Activated T-helper 2 cell treated with anti-CD3 and anti-CD28 coated beads, Interferon-gamma antibody, Interleukin-2, Interleukin-4, amounts not matched to agents 10 μg/mL and 5 μg/mL and 100 μg/mL, durations not matched to agents 14 hours and 24 hours and 36 hours (primary cell): ENCODE data around the gene PLXNA1. TPM values are rescaled to one million over a fixed set of nuclear protein-coding genes. Genes with fewer than 3 reads are reported as not detected.

Experiments
- DNase-seq: peaks from one replicate; pipeline ENCODE4 v3.0.0; 2021; ENCODE audit warnings: low spot score
- H3K27ac Mint-ChIP-seq: one replicate; pipeline ENCODE4 v1.8.0; 2021; ENCODE audit warnings: mixed read lengths
- H3K27me3 Mint-ChIP-seq: one replicate; pipeline ENCODE4 v1.8.0; 2021; ENCODE audit warnings: low read depth, mixed read lengths
- H3K36me3 Mint-ChIP-seq: one replicate; pipeline ENCODE4 v1.8.0; 2021; ENCODE audit warnings: low read depth, mixed read lengths
- H3K4me1 Mint-ChIP-seq: one replicate; pipeline ENCODE4 v1.8.0; 2021; ENCODE audit warnings: low read depth, mixed read lengths
- H3K4me3 Mint-ChIP-seq: one replicate; pipeline ENCODE4 v1.8.0; 2021; ENCODE audit warnings: low read depth, mild to moderate bottlenecking, moderate library complexity, mixed read lengths
- H3K9me3 Mint-ChIP-seq: one replicate; pipeline ENCODE4 v1.8.0; 2021; ENCODE audit warnings: mixed read lengths
- intact Hi-C: fragments of 100-400 bp; cut with micrococcal nuclease; formaldehyde crosslinking; loops from one replicate; pipeline ENCODE4 v1.15.1; 2023
- total RNA-seq: library from RNA; stranded (reverse); gene quantifications from 2 replicates; pipeline ENCODE4 v1.2.3, GENCODE V29; 2022

Gene PLXNA1
- total RNA-seq, 1 donor from 2014 or later: 18.9 TPM

DNA sequence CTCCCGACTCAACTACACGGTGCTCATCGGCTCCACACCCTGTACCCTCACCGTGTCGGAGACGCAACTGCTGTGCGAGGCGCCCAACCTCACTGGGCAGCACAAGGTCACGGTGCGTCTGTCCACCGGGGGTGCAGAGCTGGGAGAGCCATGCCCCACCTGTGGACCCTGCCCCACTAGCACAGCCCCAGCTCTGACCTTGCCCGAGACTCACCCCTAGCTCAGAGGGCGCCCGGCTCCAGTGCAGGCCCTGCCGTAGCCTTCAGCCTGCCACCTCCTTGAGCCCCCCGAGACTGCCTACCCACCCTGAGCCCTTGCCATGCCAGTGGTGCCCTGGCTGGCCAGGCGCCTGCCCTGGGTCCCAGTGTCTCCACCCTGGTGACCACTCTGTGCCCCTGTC, 34.9 kb downstream of the PLXNA1 start:
- H3K27me3 Mint-ChIP-seq: no peaks in the 10 kb centered on the region
- intact Hi-C loops: no loop called here
- H3K4me3 Mint-ChIP-seq: no peak overlapping the region
- H3K27ac Mint-ChIP-seq: no peak overlapping the region
- H3K4me1 Mint-ChIP-seq: peaks cover 2% of the 10 kb centered on the region
- H3K36me3 Mint-ChIP-seq: no peaks in the 10 kb centered on the region
- H3K9me3 Mint-ChIP-seq: no peaks in the 10 kb centered on the region
- no peak for DNase-seq

GRCh38 chr3:127018306-127018828, 35.5 kb downstream of the PLXNA1 start:
- Mint-ChIP-seq H3K4me3 (no peak overlapping the region), H3K27ac (no peak overlapping the region), H3K36me3 (no peaks in the 10 kb centered on the region), H3K9me3 (no peaks in the 10 kb centered on the region), H3K27me3 (no peaks in the 10 kb centered on the region), H3K4me1 (peaks cover 2% of the 10 kb centered on the region)
- intact Hi-C loops: no loop called here
- no peak for DNase-seq

DNA sequence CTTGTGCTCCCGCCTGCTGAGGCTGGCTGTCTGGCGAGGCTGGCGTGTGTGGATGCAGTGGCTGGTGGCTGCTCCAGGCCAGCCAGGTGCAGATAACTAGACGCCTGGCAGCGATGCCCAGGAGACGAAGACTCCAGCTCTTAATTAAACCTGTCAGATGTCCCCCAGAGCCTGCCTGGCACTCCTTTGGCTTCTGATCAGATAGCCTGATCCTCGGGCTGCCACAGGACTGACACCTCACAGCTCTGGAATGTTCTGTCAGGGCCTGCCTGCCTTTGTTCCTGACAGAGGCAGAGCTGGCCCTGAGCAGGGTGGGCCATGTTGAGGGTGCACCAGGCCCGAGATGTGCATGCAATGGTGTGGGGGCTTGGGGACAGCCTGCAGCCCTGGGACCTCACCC, 36.5 kb downstream of the PLXNA1 start:
- DNase-seq: no peak
- H3K36me3 Mint-ChIP-seq: no peaks in the 10 kb centered on the region
- H3K4me1 Mint-ChIP-seq: no peaks in the 10 kb centered on the region
- H3K4me3 Mint-ChIP-seq: no peak overlapping the region
- H3K27ac Mint-ChIP-seq: no peak overlapping the region
- intact Hi-C loops: no loop called here
- no peaks in the 10 kb centered on the region for H3K9me3 Mint-ChIP-seq
- no peaks in the 10 kb centered on the region for H3K27me3 Mint-ChIP-seq

DNA sequence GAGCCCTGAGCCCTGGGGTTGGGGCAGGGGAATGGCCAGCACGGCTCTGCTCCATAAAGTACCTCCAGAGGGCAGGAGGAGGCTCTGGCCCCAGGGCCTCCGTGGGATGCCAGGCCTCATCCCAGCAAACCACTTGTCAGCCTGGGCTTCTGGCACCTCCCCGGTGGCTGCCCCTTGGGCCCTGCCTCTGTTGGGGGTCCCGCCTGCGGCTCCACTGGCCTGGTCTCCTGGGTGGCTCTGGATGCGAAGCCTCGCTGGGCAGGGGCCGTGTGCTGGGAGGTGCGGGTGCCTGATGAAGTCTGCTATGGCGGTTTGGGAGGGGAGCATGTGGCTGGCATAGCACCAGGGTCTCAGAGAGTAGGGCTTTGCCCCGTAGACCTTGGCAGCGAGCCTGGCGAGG, 37.6 kb downstream of the PLXNA1 start:
- Mint-ChIP-seq H3K4me1 (no peaks in the 10 kb centered on the region), H3K36me3 (no peaks in the 10 kb centered on the region), H3K27me3 (no peaks in the 10 kb centered on the region), H3K4me3 (no peak overlapping the region), H3K9me3 (no peaks in the 10 kb centered on the region), H3K27ac (no peak overlapping the region)
- intact Hi-C loops: no loop called here
- no peak for DNase-seq

- Mint-ChIP-seq H3K27me3 (no peaks in the 10 kb centered on the region), H3K27ac (no peak overlapping the region), H3K4me1 (no peaks in the 10 kb centered on the region), H3K9me3 (no peaks in the 10 kb centered on the region), H3K36me3 (no peaks in the 10 kb centered on the region), H3K4me3 (no peak overlapping the region)
- DNase-seq: no peak
- intact Hi-C loops: no loop called here
Observed at GRCh38 chr3:127022849-127023248, 39.9 kb downstream of the PLXNA1 start.

- intact Hi-C loops: no loop called here
- no peaks in the 10 kb centered on the region for H3K4me1 Mint-ChIP-seq
- no peaks in the 10 kb centered on the region for H3K27me3 Mint-ChIP-seq
- no peak overlapping the region for H3K27ac Mint-ChIP-seq
- H3K36me3 Mint-ChIP-seq: no peaks in the 10 kb centered on the region
- H3K4me3 Mint-ChIP-seq: no peak overlapping the region
- no peak for DNase-seq
- H3K9me3 Mint-ChIP-seq: no peaks in the 10 kb centered on the region
Observed at GRCh38 chr3:127025456-127025855, 42.5 kb downstream of the PLXNA1 start.

- intact Hi-C loops: no loop called here
Observed at GRCh38 chr3:127026036-127026435, 43.1 kb downstream of the PLXNA1 start.

DNA sequence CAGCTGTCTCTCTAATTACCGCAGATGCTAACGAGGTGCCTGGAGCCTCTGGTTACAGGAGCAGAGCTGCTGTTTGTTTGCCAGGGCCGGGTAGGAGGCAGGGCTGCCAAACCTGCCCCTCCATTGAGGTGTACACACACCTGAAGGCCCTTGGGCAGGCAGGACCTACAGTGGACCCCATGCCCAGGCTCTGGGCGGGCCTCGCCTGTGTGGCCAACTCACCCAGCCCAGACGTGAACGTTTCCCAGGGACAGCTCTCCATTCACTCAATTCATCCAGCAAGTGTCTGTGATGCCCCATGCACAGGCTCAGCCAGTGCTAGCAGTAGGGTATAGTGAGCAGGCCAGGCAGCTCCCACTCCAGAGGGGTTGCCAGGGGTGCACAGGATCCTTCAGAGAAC, 43.7 kb downstream of the PLXNA1 start:
- no peak for DNase-seq
- no peak overlapping the region for H3K27ac Mint-ChIP-seq
- no peaks in the 10 kb centered on the region for H3K27me3 Mint-ChIP-seq
- no peaks in the 10 kb centered on the region for H3K9me3 Mint-ChIP-seq
- no peak overlapping the region for H3K4me3 Mint-ChIP-seq
- H3K4me1 Mint-ChIP-seq: no peaks in the 10 kb centered on the region
- H3K36me3 Mint-ChIP-seq: no peaks in the 10 kb centered on the region
- intact Hi-C loops: no loop called here

More at GRCh38 chr3:127026036-127026435, 43.1 kb downstream of the PLXNA1 start:
- no peaks in the 10 kb centered on the region for H3K4me1 Mint-ChIP-seq
- H3K9me3 Mint-ChIP-seq: no peaks in the 10 kb centered on the region
- no peaks in the 10 kb centered on the region for H3K36me3 Mint-ChIP-seq
- H3K4me3 Mint-ChIP-seq: no peak overlapping the region
- H3K27ac Mint-ChIP-seq: no peak overlapping the region
- DNase-seq: no peak
- H3K27me3 Mint-ChIP-seq: no peaks in the 10 kb centered on the region

GRCh38 chr3:127027061-127027735, 44.3 kb downstream of the PLXNA1 start:
- no peaks in the 10 kb centered on the region for H3K36me3 Mint-ChIP-seq
- no peak for DNase-seq
- no peaks in the 10 kb centered on the region for H3K9me3 Mint-ChIP-seq
- no peak overlapping the region for H3K4me3 Mint-ChIP-seq
- no peaks in the 10 kb centered on the region for H3K4me1 Mint-ChIP-seq
- H3K27me3 Mint-ChIP-seq: no peaks in the 10 kb centered on the region
- H3K27ac Mint-ChIP-seq: no peak overlapping the region
- intact Hi-C loops: no loop called here

- Mint-ChIP-seq H3K27me3 (no peaks in the 10 kb centered on the region), H3K4me1 (no peaks in the 10 kb centered on the region), H3K36me3 (no peaks in the 10 kb centered on the region), H3K4me3 (no peak overlapping the region), H3K27ac (no peak overlapping the region), H3K9me3 (no peaks in the 10 kb centered on the region)
- intact Hi-C loops: no loop called here
- no peak for DNase-seq
Observed at GRCh38 chr3:127027811-127028548, 45.1 kb downstream of the PLXNA1 start.

- no peak overlapping the region for H3K27ac Mint-ChIP-seq
- H3K4me1 Mint-ChIP-seq: no peaks in the 10 kb centered on the region
- no peak overlapping the region for H3K4me3 Mint-ChIP-seq
- H3K27me3 Mint-ChIP-seq: no peaks in the 10 kb centered on the region
- no peak for DNase-seq
- H3K36me3 Mint-ChIP-seq: no peaks in the 10 kb centered on the region
- intact Hi-C loops: no loop called here
- no peaks in the 10 kb centered on the region for H3K9me3 Mint-ChIP-seq
Observed at GRCh38 chr3:127028781-127029657, 46.1 kb downstream of the PLXNA1 start.

- no peaks in the 10 kb centered on the region for H3K36me3 Mint-ChIP-seq
Observed at GRCh38 chr3:127029658-127030507, 47.0 kb downstream of the PLXNA1 start.

More at GRCh38 chr3:127029658-127030507, 47.0 kb downstream of the PLXNA1 start:
- Mint-ChIP-seq H3K4me1 (no peaks in the 10 kb centered on the region), H3K4me3 (no peak overlapping the region), H3K27me3 (no peaks in the 10 kb centered on the region), H3K9me3 (no peaks in the 10 kb centered on the region), H3K27ac (no peak overlapping the region)
- intact Hi-C loops: no loop called here
- DNase-seq: no peak
